Measurements from ENCODE around the gene PTPA.
"Not testable (repeated sequence)": the region's sequence is repeated elsewhere in the genome, so short reads cannot be mapped to it uniquely, and the experiment has no call there.

Gene PTPA

DNA sequence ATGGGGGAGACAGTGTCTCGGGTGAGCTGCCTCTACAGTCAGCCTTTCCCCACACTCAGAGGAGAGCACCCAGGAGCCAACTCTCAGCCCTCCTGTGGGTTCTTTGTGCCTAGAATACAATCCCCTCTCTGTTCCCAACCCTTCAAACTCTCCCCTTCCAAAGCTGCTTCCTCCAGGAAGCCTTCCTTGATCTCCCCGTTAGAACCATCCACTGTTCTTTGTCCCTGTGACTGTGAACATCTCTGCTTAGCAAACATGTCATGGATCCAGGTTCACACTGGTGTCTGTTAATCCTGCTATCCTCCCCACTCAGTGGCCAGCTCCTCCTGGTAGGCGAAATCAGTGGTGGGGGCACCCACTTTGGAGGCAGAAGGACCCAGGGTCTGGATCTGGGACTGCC lies 83.0 kb downstream of the PTPA start:
- TF ChIP-seq ARNTL (CRISPR knock-in tag; IDR thresholded peaks at IDR 0.05; ENCODE audit: borderline replicate concordance, low read depth) (no peak), ZNF565 (CRISPR knock-in tag; conservative IDR thresholded peaks at IDR 0.05; ENCODE audit: low read depth) (no peak), CSDC2 (CRISPR knock-in tag; IDR thresholded peaks at IDR 0.05) (no peak), ZC3H10 (CRISPR knock-in tag; IDR thresholded peaks at IDR 0.05) (no peak), TOX (CRISPR knock-in tag; IDR thresholded peaks at IDR 0.05; ENCODE audit: borderline replicate concordance) (no peak), RARB (CRISPR knock-in tag; IDR thresholded peaks at IDR 0.05) (no peak), ZNF8 (CRISPR knock-in tag; IDR thresholded peaks at IDR 0.05) (no peak)
- TF ChIP-seq, protein P1, sequence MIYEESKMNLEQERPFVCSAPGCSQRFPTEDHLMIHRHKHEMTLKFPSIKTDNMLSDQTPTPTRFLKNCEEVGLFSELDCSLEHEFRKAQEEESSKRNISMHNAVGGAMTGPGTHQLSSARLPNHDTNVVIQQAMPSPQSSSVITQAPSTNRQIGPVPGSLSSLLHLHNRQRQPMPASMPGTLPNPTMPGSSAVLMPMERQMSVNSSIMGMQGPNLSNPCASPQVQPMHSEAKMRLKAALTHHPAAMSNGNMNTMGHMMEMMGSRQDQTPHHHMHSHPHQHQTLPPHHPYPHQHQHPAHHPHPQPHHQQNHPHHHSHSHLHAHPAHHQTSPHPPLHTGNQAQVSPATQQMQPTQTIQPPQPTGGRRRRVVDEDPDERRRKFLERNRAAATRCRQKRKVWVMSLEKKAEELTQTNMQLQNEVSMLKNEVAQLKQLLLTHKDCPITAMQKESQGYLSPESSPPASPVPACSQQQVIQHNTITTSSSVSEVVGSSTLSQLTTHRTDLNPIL (CRISPR knock-in tag; IDR thresholded peaks at IDR 0.05; ENCODE audit: low read depth), result no peak
- ATAC-seq, result no peak

DNA sequence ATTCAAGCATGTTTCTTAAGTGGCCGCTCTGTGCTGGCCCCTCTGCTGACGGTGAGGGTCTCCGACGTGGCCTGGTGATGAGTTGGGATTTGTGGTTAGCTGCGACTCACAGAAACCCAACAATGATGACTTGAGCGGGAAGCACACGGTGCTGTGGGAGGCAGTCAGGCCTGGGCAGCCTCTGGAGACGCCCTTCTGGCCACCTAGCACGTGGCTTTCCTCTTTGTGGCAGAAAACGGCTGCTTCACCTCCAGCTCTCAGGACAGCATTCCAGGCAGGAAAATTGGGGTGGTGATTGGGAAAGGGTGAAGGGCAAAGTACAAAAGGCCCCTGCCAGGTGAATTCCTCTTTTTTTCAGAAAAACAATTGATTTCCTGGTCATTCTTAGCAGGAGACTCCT lies 84.4 kb downstream of the PTPA start:
- TF ChIP-seq TOX (CRISPR knock-in tag; IDR thresholded peaks at IDR 0.05; ENCODE audit: borderline replicate concordance), result no peak
- TF ChIP-seq SNAI2 (CRISPR knock-in tag; IDR thresholded peaks at IDR 0.05), result no peak
- TF ChIP-seq ZFP3 (CRISPR knock-in tag; IDR thresholded peaks at IDR 0.05), result no peak
- TF ChIP-seq ISL1 (CRISPR knock-in tag; IDR thresholded peaks at IDR 0.05), result no peak
- ATAC-seq, result no peak

DNA sequence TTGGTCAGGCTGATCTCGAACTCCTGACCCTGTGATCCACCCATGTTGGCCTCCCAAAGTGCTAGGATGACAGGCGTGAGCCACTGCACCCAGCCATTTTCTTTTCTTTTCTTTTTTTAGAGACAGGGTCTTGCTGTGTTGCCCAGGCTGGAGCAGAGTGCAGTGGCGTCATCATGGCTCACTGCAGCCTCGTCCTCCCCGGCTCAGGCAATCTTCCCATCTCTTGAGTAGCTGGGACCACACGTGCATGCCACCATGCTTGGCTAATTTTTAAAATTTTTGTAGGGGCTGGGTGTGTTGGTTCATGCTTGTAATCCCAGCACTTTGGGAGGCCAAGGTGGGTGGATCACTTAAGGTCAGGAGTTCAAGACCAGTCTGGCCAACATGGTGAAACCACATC lies 85.8 kb downstream of the PTPA start:
- ATAC-seq, result not testable (repeated sequence)

DNA sequence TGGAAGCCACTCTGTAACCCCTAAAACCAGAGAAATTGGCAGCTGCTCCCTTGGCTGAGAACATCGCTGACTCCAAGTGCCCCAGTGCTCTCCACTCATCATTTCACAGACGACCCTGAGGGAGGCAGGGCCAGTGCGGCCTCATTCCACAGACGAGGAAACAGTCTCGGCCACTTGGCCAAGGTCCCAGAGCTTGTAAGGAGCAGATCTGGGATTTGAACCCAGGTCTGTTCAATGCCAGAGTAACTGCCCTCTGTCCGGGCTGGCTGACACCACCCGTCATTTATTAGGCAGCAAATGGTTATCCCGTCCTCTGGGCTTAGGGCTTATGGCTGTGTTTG lies 86.7 kb downstream of the PTPA start:
- ATAC-seq, result no peak
- TF ChIP-seq SNAI2 (CRISPR knock-in tag; IDR thresholded peaks at IDR 0.05) (no peak), RARB (CRISPR knock-in tag; IDR thresholded peaks at IDR 0.05) (no peak), ZNF8 (CRISPR knock-in tag; IDR thresholded peaks at IDR 0.05) (no peak), GLIS3 (CRISPR knock-in tag; IDR thresholded peaks at IDR 0.05) (no peak), PPARA (CRISPR knock-in tag; IDR thresholded peaks at IDR 0.05; ENCODE audit: borderline replicate concordance) (no peak), ZFP3 (CRISPR knock-in tag; IDR thresholded peaks at IDR 0.05) (no peak)
- TF ChIP-seq, protein P2, sequence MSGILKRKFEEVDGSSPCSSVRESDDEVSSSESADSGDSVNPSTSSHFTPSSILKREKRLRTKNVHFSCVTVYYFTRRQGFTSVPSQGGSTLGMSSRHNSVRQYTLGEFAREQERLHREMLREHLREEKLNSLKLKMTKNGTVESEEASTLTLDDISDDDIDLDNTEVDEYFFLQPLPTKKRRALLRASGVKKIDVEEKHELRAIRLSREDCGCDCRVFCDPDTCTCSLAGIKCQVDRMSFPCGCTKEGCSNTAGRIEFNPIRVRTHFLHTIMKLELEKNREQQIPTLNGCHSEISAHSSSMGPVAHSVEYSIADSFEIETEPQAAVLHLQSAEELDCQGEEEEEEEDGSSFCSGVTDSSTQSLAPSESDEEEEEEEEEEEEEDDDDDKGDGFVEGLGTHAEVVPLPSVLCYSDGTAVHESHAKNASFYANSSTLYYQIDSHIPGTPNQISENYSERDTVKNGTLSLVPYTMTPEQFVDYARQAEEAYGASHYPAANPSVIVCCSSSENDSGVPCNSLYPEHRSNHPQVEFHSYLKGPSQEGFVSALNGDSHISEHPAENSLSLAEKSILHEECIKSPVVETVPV (CRISPR knock-in tag; IDR thresholded peaks at IDR 0.05), result no peak

Data from SK-N-SH treated with all-trans-retinoic acid at 6 μM for 48 hours (cell line).